GM19467 (cell line): ENCODE measurements around the gene TMUB1.
A peak's percentile ranks its signal among the peaks of the same experiment; 100 is the strongest.

Experiments used
- ATAC-seq: cut with Tn5 transposase; IDR thresholded peaks from one replicate; pipeline ENCODE4 v1.9.1; 2021; ENCODE audit warnings: mild to moderate bottlenecking, moderate library complexity; ENCODE audit not compliant: unreplicated experiment

The TMUB1 gene

GRCh38 chr7:151083071-151083823 is at the start of gene TMUB1:
Gene TMUB1 (minus strand): TSS chr7:151083493. CDS start chr7:151082563, 930 bp downstream.
- ATAC-seq: peak; percentile 33

GRCh38 chr7:151132461-151133205 is 49.3 kb upstream of the TMUB1 start:
- ATAC-seq: no peak

- ATAC-seq: no peak
Observed at GRCh38 chr7:151131592-151132293, 48.5 kb upstream of the TMUB1 start.

- ATAC-seq: no peak
Observed at GRCh38 chr7:151131224-151131591, 47.9 kb upstream of the TMUB1 start.

GRCh38 chr7:151130741-151131157 is 47.5 kb upstream of the TMUB1 start:
- ATAC-seq: no peak

- no peak for ATAC-seq
Observed at GRCh38 chr7:151129960-151130591, 46.8 kb upstream of the TMUB1 start.

- ATAC-seq: no peak
Observed at GRCh38 chr7:151129117-151129959, 46.0 kb upstream of the TMUB1 start.

GRCh38 chr7:151128716-151129115 is 45.4 kb upstream of the TMUB1 start:
- no peak for ATAC-seq

- ATAC-seq: no peak
Observed at GRCh38 chr7:151128144-151128543, 44.9 kb upstream of the TMUB1 start.

GRCh38 chr7:151126491-151127137 is 43.3 kb upstream of the TMUB1 start:
- no peak for ATAC-seq

GRCh38 chr7:151125846-151126481 is 42.7 kb upstream of the TMUB1 start:
- ATAC-seq: no peak

- ATAC-seq: no peak
Observed at GRCh38 chr7:151125470-151125845, 42.2 kb upstream of the TMUB1 start.

GRCh38 chr7:151124899-151125399 is 41.7 kb upstream of the TMUB1 start:
- ATAC-seq: no peak

GRCh38 chr7:151124481-151124880 is 41.2 kb upstream of the TMUB1 start:
- ATAC-seq: no peak

- ATAC-seq: peak; percentile 77
Observed at GRCh38 chr7:151123822-151124464, 40.6 kb upstream of the TMUB1 start.

- no peak for ATAC-seq
Observed at GRCh38 chr7:151123158-151123821, 40.0 kb upstream of the TMUB1 start.

- no peak for ATAC-seq
Observed at GRCh38 chr7:151122796-151123157, 39.5 kb upstream of the TMUB1 start.

GRCh38 chr7:151122276-151122675 is 39.0 kb upstream of the TMUB1 start:
- ATAC-seq: no peak
